NCI-H187 treated with DMSO at 0.1 percent for 48 hours (cell line): Measurements from ENCODE around the gene IPP.
"Not testable (repeated sequence)": the region's sequence is repeated elsewhere in the genome, so short reads cannot be mapped to it uniquely, and the experiment has no call there.

Experiments used
- DNase-seq: peaks from one replicate; lab custom pipeline; 2025; lab: John Stamatoyannopoulos, UW

The IPP gene

DNA sequence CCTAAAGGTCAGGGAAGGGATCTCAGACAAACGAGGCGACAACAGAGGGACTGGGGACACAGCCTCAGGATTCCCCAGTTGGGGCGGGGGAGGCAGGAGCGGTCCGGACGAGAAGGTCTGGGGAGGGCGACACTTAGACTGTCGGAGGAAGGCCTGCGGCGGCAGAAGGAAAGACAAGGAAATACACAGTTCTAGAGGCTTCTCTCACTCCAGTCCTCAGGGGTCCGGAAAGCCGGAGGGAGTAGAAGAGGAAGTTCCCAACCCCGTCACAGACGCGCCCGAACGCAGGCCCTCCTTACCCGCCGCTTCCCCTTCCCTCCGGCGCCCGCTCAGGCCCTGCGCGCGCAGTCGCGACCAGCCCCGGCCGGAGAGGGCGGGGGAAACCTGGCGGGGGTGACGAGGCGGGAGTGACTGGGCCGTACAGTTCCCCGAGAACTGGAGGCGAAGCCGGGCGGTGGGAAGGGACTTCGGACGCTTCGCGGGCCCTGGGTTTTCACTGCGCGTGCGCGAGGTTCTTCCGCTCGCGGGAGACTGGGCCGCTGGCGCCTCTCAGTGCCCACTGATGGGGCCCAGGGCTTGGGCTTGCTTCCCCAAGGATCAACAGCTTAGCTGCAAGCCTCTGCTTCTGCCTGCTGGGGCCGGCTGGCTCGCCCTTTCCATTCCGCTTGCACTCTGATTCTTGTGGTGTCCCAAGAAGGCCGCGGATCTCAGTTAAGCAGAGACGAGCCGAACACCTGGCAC, at the start of gene IPP:
TSS of gene IPP (minus strand) at position 356 of the 741 bp plus-strand sequence. CDS start 4,242 bp downstream, outside the sequence.
- peak; percentile 74 for DNase-seq

DNA sequence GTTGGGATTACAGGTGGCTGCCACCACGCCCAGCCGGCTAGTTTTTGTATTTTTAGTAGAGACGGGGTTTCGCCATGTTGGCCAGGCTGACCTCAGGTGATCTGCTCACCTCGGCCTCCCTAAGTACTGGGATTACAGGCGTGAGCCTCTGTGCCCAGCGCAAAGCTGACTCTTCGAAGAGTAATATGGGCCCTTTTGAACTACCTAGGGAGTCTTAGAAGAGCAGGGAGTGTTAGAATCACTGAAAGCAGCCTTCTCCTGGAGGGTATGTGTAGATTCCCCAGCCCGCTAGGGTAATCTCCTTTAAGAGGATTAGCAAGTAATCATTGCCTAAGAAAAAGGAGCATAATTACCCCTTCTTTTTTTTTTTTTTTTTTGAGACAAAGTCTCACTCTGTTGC, 46.5 kb upstream of the IPP start:
- DNase-seq = no peak

DNA sequence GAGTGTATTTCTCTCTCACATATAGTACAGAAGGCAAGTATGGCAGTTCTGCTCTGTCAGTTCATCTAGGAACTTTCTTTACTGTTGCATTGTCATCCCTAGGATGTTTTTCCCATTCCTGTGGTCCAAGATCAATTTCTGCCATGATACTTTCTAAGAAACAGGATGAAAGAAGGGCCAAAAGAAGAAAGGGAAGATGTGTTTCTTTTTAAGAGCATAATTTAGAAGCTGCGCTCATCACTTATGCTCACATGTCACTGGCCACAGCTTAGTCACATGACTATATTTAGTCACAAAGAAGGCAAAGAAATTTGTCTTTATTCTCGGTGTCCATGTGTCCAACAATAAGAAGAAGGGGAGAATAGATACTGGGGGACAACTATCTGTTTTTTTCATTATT, 45.9 kb upstream of the IPP start:
- no peak for DNase-seq

DNA sequence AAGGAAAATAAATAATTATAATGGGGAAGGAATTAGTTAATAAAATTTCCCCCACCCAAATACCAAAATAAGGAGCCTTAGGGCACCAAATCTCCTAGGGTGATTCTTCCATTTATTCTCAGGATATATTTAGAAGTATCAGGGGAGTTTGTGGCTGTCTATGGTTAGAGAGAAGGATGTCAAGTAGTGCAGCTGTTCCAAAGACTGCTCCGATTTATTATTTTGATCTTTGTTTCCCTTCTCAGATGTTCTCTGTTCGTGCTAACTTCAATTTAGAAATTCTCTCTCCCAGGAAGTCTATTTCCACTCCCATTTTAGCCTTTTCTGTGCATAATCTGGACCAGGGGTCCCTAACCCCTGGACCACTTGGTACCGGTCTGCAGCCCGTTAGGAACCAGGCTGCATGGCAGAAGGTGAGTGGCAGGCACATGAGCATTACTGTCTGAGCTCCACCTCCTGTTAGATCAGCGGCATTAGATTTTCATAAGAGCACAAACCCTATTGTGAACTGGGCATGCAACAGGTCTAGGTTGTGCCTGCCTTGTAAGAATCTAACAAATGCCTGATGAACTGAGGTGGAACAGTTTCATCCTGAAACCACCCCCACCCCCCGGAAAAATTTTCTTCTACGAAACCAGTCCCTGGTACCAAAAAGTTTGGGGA, 43.6 kb upstream of the IPP start:
- no peak for DNase-seq

DNA sequence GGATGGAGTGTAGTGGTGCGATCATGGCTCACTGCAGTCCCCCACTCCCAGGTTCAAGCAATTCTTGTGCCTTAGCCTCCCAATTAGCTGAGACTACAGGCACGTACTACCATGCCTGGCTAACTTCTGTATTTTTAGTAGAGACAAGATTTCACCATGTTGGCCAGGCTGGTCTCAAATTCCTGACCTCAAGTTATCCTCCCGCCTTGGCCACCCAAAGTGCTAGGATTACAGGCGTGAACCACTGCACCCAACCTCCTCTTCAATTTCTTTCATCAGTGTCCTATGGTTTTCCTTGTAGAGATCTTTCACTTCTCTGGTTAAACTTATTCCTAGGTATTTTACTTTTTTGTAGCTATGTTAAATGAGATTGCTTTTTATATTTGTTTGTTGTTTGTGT, 42.3 kb upstream of the IPP start:
- no peak for DNase-seq

DNA sequence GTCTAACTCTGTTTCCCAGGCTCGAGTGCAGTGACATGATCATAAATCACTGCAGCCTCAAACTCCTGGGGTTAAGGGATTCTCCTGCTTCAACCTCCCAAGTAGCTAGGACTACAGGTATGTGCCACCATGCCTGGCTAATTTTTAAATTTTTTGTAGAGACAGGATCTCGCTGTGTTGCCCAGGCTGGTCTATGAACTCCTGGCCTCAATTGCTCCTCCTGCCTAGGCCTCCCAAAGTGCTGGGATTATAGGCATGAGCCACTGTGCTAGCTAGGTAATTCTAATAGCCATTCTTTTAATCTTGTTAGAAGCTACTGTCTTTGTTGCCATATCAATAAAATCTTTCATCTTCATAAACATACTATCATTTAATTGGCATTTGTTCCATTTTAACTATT, 39.1 kb upstream of the IPP start:
- DNase-seq = no peak

DNA sequence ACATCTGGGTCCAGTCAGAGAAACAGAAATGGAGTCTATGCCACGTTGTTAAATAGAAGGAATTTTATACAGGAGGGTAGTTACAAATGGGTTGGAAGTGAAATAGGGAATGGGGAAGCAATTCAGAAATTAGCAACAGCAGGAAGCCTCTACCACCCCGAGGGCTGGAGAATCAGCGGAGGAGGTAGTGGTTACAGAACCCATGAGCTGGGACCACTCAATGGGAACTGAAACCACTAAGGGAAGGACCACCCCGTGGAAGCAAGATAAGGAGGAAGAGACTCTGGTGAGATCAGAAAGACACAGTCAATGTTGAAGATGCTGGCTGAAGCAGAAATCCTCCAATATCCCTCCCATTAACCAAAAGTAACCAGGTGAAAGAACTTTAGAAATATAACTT, 37.5 kb upstream of the IPP start:
- no peak for DNase-seq

DNA sequence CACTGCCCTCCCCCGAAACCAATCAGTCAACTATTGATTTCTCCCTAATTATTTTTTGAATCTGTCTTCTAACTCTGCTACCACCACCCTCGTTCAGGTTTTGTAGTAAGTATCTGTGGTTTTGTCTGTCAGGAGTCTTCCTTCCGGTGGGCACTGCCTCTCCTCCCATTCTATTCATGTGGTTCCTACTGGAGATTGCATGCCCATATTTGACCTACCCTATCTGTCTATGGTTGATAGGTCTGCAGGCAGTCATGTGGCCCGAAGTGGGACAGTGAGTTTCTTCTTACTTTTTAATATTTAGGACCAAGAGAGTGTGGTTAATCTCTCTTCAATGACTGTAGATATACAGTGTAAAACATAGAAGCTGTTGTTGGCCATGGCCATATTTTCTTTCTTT, 35.1 kb upstream of the IPP start:
- DNase-seq = no peak

DNA sequence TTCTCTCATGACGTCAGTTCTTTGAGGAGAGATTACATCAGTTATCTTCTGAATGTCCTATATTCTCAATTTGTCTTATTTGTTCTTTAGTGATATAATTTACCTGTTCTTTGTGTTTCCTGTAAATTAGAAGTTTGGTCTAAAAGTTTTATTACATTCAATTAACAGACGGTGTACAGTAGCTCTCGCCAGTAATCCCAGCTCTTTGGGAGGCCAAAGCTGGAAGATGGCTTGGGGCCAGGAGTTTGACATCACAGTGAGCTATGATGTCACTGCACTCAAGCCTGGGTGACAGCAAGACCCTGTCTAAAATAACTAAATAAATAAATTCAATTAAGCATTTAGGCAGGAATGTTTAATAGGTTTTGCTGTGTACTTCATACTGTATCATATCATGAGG, 25.3 kb upstream of the IPP start:
- DNase-seq = no peak

DNA sequence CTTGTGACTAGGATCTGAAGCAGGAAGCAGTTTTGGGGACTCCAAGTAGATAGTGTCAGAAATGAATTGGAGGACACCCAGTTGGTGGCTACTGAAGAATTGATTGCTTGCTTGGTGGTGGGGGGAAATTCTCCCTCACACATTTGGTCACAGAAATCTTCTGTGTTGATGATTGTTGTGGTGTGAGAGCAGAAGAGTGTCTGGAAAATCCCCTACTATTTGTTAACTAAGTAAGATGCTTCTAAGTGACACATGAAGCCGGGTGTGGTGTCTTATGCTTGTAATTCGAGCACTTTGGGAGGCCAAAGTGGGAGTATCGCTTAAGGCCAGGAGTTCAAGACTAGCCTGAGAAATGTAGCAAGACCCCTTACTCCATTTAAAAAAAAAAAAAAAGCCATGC, 22.5 kb upstream of the IPP start:
- no peak for DNase-seq

DNA sequence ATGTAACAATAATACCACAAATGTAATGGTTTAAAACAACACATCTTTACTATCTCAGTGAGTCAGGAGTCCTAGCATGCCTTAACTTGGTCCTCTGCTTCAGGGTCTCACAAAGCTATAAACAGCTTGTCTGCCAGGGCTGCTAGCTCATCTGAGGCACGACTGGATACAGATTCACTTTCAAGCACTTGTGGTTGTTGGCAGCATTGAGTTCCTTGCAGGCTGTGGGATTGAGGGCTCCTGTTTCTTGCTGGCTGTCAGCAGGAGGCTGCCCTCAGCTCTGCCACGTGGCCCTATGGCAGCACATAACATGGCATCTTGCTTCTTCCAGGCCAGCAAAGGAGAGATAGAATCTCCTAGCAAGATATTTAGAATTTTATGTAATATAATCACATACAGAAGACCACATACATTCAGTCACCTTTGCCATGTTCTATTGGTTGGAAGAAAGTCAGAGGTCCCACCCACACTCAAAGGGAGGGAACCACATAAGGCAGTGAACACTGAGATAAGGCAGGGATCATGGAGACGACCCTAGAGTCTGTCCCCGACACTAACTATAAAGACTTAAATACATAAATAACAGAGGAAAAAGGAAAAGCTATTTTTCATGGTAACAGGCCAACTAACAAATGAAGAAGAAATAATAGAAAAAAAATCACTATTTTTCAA, 18.9 kb upstream of the IPP start:
- DNase-seq = no peak

DNA sequence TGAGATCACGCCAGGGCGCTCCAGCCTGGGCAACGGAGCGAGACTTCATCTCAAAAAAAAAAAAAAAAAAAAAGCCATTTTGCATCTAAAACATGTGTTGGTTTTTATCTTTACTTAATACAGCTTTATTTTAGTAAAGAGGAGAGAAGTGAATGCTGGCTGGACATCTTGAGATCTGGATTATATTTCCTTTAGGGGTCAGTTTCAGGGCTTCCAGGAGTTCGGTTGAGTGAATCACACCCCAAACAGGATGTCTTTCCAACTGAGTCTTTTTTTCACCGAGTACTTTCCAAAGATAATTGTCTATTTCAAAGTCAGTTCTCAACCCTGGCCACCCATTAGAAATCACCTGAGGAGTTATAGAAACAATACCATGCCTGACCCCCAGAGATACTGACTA, 16.6 kb upstream of the IPP start:
- DNase-seq = no peak

DNA sequence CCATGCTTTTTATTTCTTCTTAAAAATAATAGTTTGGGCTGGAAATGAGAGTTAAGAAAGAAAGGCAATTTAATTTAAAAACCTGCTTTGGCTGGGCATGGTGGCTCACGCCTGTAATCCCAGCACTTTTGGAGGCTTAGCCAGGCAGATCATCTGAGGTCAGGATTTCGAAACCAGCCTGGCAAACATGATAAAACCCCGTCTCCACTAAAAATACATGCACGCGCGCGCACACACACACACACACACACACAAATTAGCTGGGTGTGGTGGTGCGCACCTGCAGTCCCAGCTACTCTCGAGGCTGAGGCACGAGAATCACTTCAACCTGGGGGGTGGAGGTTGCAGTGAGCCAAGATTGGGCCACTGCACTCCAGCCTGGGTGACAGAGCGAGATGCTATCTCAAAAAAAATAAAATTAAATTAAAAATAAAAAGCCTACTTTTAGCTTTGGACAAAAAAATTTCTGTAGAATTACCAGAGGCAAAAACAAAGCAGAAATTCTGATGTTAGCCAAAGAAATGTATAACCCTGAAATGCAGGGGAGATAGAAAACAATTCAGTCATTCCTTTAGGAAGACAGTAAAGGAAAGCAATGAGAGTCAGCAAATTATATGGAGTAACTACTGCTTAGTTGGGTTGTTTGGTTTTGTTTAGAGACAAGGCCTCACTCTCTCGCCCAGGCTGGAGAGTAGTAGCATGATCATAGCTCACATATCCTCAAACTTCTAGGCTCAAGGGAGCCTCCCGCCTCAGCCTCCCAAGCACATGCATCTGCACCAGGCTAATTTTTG, 15.7 kb upstream of the IPP start:
- no peak for DNase-seq

DNA sequence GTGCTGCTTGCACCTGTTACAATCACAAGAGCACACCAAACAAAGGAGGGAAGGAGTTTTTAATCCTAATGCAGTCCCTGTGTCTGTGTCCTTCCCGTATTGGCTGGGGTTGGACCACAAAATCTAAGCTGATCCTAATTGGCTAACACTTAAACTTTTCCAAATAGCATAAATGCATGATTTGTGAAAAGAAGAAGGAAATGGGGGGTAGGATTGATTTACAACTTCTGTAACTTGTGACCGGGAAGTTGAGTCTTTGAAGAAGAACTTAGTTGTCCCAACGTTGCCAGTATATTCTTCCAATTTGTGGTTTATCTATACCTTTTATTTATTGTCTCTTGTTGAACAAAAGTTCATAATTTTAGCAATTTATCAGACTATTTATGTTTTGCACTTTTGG, 11.8 kb upstream of the IPP start:
- DNase-seq = no peak

DNA sequence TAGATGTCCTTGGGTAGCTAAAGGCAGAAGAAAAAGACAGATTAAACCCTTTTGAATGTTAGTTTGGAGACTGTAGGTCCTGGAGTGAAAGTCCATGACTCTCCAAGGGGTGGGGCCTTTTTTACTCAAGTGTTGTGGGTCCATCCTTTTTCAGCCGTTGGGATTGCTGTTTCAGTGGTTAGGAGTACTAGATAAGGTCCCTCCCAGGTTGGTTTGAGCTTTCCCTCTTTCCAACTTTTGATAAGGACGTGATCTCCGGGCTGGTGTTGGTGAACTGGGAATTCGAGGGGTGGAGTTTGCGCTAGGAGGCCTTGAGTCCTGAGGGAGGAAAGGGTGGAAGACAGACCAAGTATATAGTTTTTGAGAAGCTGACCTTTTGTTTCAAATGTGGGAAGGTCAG, 5.2 kb upstream of the IPP start:
- no peak for DNase-seq

DNA sequence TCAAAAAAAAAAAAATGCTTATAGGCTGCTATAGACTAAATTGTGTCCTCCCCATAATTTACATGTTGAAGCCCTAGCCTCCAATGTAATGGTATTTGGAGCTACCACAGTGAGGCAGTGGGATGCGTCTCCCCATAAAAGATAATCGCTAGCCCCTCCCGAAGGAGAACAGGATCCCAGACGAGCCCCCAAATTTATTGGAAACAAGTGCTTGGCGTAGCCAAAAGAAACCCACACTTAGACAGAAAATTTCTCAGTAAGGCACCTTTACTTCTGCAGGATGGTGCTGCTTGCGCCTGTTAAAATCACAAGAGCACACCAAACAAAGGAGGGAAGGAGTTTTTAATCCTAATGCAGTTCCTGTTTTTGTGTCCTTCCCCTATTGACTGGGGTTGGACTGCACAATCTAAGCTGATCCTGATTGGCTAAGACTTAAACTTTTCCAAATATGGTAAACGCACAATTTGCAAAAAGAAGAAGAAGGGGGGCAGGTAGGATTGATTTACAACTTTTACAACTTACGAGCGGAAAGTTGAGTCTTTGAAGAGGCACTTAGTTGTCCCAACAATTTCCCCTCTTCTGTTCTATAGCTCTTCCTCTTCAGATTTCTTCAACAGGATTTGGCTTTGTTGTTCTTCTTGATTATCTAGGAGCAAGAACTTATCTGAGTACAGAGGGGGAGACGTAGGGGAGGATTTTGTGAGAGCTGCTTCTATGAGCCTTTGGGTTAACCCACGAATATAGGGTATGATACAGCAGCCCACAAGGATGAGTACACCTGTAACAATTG, 3.0 kb upstream of the IPP start:
- DNase-seq = no peak

DNA sequence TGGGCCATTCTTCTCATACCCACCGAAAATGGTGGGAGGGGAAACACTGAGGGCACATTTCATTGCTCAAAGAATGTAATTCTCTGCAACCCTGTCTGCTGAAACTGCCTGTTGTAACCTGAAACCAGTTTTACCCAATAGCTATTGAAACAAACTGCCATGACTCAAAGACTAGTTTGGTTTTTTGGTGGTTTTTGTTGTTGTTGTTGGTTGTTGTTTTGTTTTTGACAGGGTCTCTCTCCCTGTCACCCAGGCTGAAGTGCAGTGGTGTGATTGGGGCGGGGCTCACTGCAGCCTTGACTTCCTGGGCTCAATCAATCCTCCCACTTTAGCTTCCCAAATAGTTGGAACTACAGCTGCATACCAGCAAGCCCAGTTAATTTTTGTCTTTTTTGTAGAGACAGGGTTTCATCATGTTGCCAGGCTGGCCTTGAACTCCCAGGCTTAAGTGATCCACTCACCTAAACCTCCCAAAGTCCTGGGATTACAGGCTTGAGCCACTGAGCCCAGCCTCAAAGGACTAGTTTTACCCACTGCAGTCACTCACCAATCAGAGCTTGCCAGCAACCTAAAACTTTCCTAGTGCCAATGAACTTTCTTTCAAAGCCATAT, 2.1 kb upstream of the IPP start:
- no peak for DNase-seq

DNA sequence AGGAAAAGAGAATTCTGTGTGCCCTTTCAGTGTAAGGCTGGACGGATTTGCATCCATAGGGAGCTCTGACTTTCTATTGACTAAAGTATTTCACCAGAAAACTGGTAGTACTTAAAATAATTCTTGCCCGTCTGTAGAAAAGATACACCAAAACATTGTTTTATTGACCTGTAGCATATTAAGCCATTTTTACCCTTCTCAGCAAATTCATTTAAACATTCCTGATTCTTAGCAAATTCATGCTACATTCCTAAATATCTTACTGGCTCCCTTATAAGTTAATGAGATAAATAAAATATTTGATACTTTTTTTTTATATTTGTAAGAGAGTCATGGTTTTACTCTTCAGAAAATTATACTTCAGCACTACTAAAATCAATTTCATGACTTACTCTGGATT, 1.6 kb upstream of the IPP start:
- DNase-seq = no peak

DNA sequence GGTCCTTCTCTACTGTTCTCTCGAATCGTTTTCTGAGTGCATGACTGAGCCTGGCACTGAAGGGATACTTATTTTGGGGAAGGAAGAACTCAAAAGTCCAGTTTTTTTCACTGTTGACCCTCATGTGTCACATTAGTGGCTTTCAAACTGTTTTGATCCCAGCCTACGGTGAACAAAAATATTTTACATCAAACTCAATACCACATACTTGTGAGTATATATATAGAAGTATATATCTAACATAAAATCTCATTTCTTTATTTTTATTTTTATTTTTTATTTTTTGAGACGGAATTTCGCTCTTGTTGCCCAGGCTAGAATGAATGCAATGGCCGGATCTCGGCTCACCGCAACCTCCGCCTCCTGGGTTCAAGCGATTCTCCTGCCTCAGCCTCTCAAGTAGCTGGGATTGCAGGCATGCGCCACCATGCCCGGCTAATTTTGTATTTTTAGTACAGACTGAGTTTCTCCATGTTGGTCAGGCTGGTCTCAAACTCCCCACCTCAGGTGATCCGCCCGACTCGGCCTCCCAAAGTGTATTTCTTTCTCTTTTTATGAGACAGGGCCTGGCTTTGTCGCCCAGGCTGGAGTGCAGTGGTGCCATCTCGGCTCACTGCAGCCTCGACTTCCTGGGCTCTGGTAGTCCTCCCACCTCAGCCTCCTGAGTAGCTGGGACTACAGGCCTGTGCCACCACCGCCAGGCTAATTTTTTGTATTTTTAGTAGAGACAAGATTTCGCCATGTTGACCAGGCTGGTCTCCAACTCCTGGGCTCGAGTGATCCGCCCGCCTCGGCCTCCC, 786 bp upstream of the IPP start:
- not testable (repeated sequence) for DNase-seq

DNA sequence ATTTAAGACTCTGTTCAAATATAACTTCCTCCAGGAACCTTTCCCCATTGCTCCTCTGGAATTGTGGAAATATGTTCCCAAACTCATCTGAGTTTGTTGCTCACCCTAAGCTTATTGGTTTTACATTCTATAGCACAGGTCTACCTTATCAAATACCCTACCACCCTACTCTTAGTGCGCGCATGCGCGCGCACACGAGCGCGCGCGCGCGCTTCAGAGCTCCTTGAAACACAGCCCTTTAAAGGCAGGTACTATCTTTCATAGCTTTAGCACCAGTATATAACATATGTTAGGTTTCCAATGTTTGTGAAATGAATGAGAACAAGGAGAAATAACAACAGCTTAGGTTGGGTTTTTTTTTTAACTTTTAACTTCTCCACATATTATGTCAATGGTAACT, 3.5 kb downstream of the IPP start:
- no peak for DNase-seq
